ENCODE measurements around the gene DIP2C.
"Not testable (repeated sequence)": the region's sequence is repeated elsewhere in the genome, so short reads cannot be mapped to it uniquely, and the experiment has no call there.

Gene DIP2C

GRCh38 chr10:282294-283139, 407.0 kb downstream of the DIP2C start:
- no peak for DNase-seq

- DNase-seq: no peak
Measured at GRCh38 chr10:279655-280054, 409.8 kb downstream of the DIP2C start.

- DNase-seq: no peak
Measured at GRCh38 chr10:279232-279631, 410.2 kb downstream of the DIP2C start.

GRCh38 chr10:278707-279106, 410.8 kb downstream of the DIP2C start:
- DNase-seq: no peak

- DNase-seq: no peak
Measured at GRCh38 chr10:277963-278362, 411.5 kb downstream of the DIP2C start.

GRCh38 chr10:275680-276079, 413.8 kb downstream of the DIP2C start:
- no peak for DNase-seq

- DNase-seq: no peak
Measured at GRCh38 chr10:274866-275265, 414.6 kb downstream of the DIP2C start.

GRCh38 chr10:273088-273487, 416.4 kb downstream of the DIP2C start:
- DNase-seq: no peak

GRCh38 chr10:271722-272121, 417.7 kb downstream of the DIP2C start:
- DNase-seq: no peak

- no peak for DNase-seq
Measured at GRCh38 chr10:271201-271600, 418.3 kb downstream of the DIP2C start.

GRCh38 chr10:269440-270074, 419.9 kb downstream of the DIP2C start:
- no peak for DNase-seq

- DNase-seq: no peak
Measured at GRCh38 chr10:267705-268104, 421.8 kb downstream of the DIP2C start.

GRCh38 chr10:266974-267425, 422.5 kb downstream of the DIP2C start:
- no peak for DNase-seq

- not testable (repeated sequence) for DNase-seq
Measured at GRCh38 chr10:265816-266588, 423.5 kb downstream of the DIP2C start.

GRCh38 chr10:265074-265440, 424.4 kb downstream of the DIP2C start:
- not testable (repeated sequence) for DNase-seq

- not testable (repeated sequence) for DNase-seq
Measured at GRCh38 chr10:264160-265073, 425.1 kb downstream of the DIP2C start.

GRCh38 chr10:260819-261429, 428.5 kb downstream of the DIP2C start:
- DNase-seq: no peak

GRCh38 chr10:251982-252582, 437.4 kb downstream of the DIP2C start:
- DNase-seq: no peak

GRCh38 chr10:248307-248706, 441.2 kb downstream of the DIP2C start:
- no peak for DNase-seq

GRCh38 chr10:247480-247879, 442.0 kb downstream of the DIP2C start:
- no peak for DNase-seq

- DNase-seq: no peak
Measured at GRCh38 chr10:246431-246830, 443.0 kb downstream of the DIP2C start.

GRCh38 chr10:244227-244626, 445.2 kb downstream of the DIP2C start:
- no peak for DNase-seq
